HepG2 (cell line): Measurements from ENCODE around the gene TMEM200C. TPM values are rescaled to one million over a fixed set of nuclear protein-coding genes. Genes with fewer than 3 reads are reported as not detected.

Source experiments
- ATAC-seq: fragments of 200-7000 bp; cut with Tn5 transposase; 3 replicates; pipeline ENCODE4 v1.9.1; 2020; ENCODE audit warnings: mild to moderate bottlenecking, moderate library complexity
- BruUV-seq: library from RNA; stranded (reverse); fragments of 400-500 nt; replicated peaks from 2 replicates; lab custom pipeline; 2021; lab: Mats Ljungman, UMichigan
- CTCF ChIA-PET: fragments of 300-600 bp; formaldehyde crosslinking; extraction: SDS; loops from one replicate; lab custom pipeline; 2021; ENCODE audit warnings: low total read pairs, inconsistent platforms, low intra/inter-chr PET ratio; lab: Yijun Ruan, JAX
- POLR2A ChIA-PET: fragments of 350-600 bp; sonication (Branson Sonifier 250); formaldehyde crosslinking; loops from one replicate; lab custom pipeline; 2020; ENCODE audit warnings: antibody characterized with exemption, inconsistent platforms; lab: Yijun Ruan, JAX
- DNase-seq: peaks from one replicate; pipeline ENCODE4 v3.0.0-alpha.2; 2015; ENCODE audit warnings: low spot score
- FAIRE-seq: peaks from 3 replicates; lab custom pipeline; 2011; peaks lifted over from hg19 to GRCh38; lab: Jason Lieb, UNC
- H2AFZ ChIP-seq: one replicate; pipeline ENCODE4 v1.6.1; 2011; ENCODE audit warnings: low read length, inconsistent platforms
- H3K27ac ChIP-seq: fragments of 300-600 bp; 3 replicates; pipeline ENCODE4 v1.8.0; 2011; ENCODE audit warnings: mixed run types, mild to moderate bottlenecking, mixed read lengths, low read length, inconsistent platforms; ENCODE audit not compliant: insufficient read depth; ENCODE audit errors: extremely low read length
- H3K27me3 ChIP-seq, 2 experiments: fragments of 200-600 bp in 1 of 2; 2 replicates in 1 of 2; 3 replicates in 1 of 2; pipeline versions ENCODE4 v1.6.0 to v1.8.0; 2011; ENCODE audit warnings: low read length in 2 of 2, mild to moderate bottlenecking in 2 of 2, moderate library complexity in 2 of 2, inconsistent platforms in 1 of 2; ENCODE audit not compliant: insufficient read depth in 2 of 2, control insufficient read depth in 1 of 2
- H3K36me3 ChIP-seq, 2 experiments: fragments of 200-600 bp in 1 of 2; replicated peaks in 1 of 2; 2 replicates in 1 of 2; 3 replicates in 1 of 2; pipeline versions ENCODE4 v1.5.1 to v1.8.0; 2011; ENCODE audit warnings: low read length in 2 of 2, inconsistent platforms in 1 of 2; ENCODE audit not compliant: insufficient read depth in 2 of 2, control insufficient read depth in 1 of 2
- H3K4me1 ChIP-seq: 2 replicates; pipeline ENCODE4 v1.5.1; 2012; ENCODE audit warnings: low read length, inconsistent platforms; ENCODE audit not compliant: insufficient read depth
- H3K4me2 ChIP-seq: 2 replicates; pipeline ENCODE4 v1.6.0; 2011; ENCODE audit warnings: low read depth, low read length, inconsistent platforms
- H3K4me3 ChIP-seq, 3 experiments: fragments of 200-600 bp in 1 of 3; sonication (generic), shearing (Covaris generic) in 1 of 3; replicated peaks in 1 of 3; 2 replicates each; pipeline ENCODE4 v1.5.1; 2011 to 2016; ENCODE audit warnings: low read length in 3 of 3, inconsistent platforms in 2 of 3, low read depth in 2 of 3, mild to moderate bottlenecking in 2 of 3, control low read depth in 1 of 3, mixed read lengths in 1 of 3; ENCODE audit not compliant: insufficient read depth in 1 of 3
- H3K79me2 ChIP-seq: one replicate; pipeline ENCODE4 v1.6.1; 2011; ENCODE audit warnings: low read length, inconsistent platforms; ENCODE audit not compliant: insufficient read depth
- H3K9ac ChIP-seq: 2 replicates; pipeline ENCODE4 v1.6.0; 2011; ENCODE audit warnings: mild to moderate bottlenecking, low read depth, low read length, inconsistent platforms; ENCODE audit not compliant: insufficient read depth
- H3K9me3 ChIP-seq: 2 replicates; pipeline ENCODE4 v1.5.1; 2012; ENCODE audit warnings: mild to moderate bottlenecking, low read length
- H4K20me1 ChIP-seq: 2 replicates; pipeline ENCODE4 v1.6.0; 2011; ENCODE audit warnings: inconsistent platforms, mild to moderate bottlenecking, low read length, moderate library complexity; ENCODE audit not compliant: insufficient read depth
- SNAPC4 ChIP-seq: sonication (generic); formaldehyde crosslinking; IDR thresholded peaks from 2 replicates; pipeline ENCODE4 v1.4.0; 2020; ENCODE audit warnings: mild to moderate bottlenecking, missing genetic modification reagents
- SP2 ChIP-seq: sonication (generic); formaldehyde crosslinking; IDR thresholded peaks from 2 replicates; pipeline ENCODE4 v1.5.1; 2020; ENCODE audit warnings: mild to moderate bottlenecking, missing genetic modification reagents
- SRSF1 ChIP-seq: fragments of 200-400 bp; formaldehyde crosslinking; optimal IDR thresholded peaks from 2 replicates; pipeline ENCODE3; 2017; ENCODE audit warnings: mild to moderate bottlenecking, low read depth, low read length, moderate library complexity
- ZNF224 ChIP-seq: sonication (generic); formaldehyde crosslinking; IDR thresholded peaks from 2 replicates; pipeline ENCODE4 v1.5.0; 2020; ENCODE audit warnings: mild to moderate bottlenecking, missing genetic modification reagents
- ZNF292 ChIP-seq: sonication (generic); formaldehyde crosslinking; IDR thresholded peaks from 2 replicates; pipeline ENCODE4 v1.8.1; 2022; ENCODE audit warnings: mild to moderate bottlenecking, low read depth, missing genetic modification reagents, borderline replicate concordance
- ZNF367 ChIP-seq: sonication (generic); formaldehyde crosslinking; IDR thresholded peaks from 2 replicates; pipeline ENCODE4 v1.4.0; 2020; ENCODE audit warnings: missing genetic modification reagents, borderline replicate concordance
- ZNF768 ChIP-seq: sonication (generic); formaldehyde crosslinking; IDR thresholded peaks from 2 replicates; pipeline ENCODE4 v1.4.0; 2020; ENCODE audit warnings: missing genetic modification reagents
- ZNF780A ChIP-seq: sonication (generic); formaldehyde crosslinking; IDR thresholded peaks from 2 replicates; pipeline ENCODE4 v1.8.0; 2022; ENCODE audit warnings: mild to moderate bottlenecking, missing genetic modification reagents, moderate library complexity
- WGBS: methylation state at CpG from one replicate; pipeline ENCODE4 v1.1.6; 2017; ENCODE audit warnings: low lambda C conversion rate; 5-methylcytosine and 5-hydroxymethylcytosine counted together
- in situ Hi-C: cut with HindIII; loops from 2 replicates; pipeline ENCODE4 v1.10.0; 2017; ENCODE audit warnings: low pct_unique_long_range_greater_than_20kb; ENCODE audit not compliant: extremely low pct_ligation_motif_present
- intact Hi-C: fragments of 100-400 bp; cut with micrococcal nuclease; formaldehyde crosslinking; loops from one replicate; pipeline ENCODE4 v1.10.0; 2022; ENCODE audit not compliant: unreplicated experiment
- polyA plus RNA-seq, 8 experiments: library from polyadenylated mRNA; depleted of rRNA in 3 of 8; stranded (reverse) in 7 of 8; unstranded in 1 of 8; fragments of >200 nt; fragmentation: Illumina TruSeq in 4 of 8; extraction: Trizol in 4 of 8; gene quantifications; 2 replicates each; pipeline versions ENCODE4 v1.2.1 to v1.2.3, GENCODE V29; 2011 to 2016; ENCODE audit warnings: low read depth in 4 of 8, missing spikeins in 1 of 8, mixed read lengths in 1 of 8; ENCODE audit not compliant: insufficient read depth in 1 of 8
- total RNA-seq, 5 experiments: library from RNA; depleted of rRNA; stranded (reverse); fragments of >200 nt; fragmentation: Illumina TruSeq; extraction: Trizol; gene quantifications; 2 replicates each; pipeline ENCODE4 v1.2.3, GENCODE V29; 2016; ENCODE audit warnings: low read depth in 1 of 5
- TF ChIP-seq, protein P1 (sequence below): IDR thresholded peaks from 2 replicates; pipeline ENCODE4 v1.6.1; 2012; ENCODE audit warnings: low read depth, low read length, improper control_type of control experiment

The TMEM200C gene
- total and polyA plus RNA-seq, 2 of the 13 experiments (the other 11 are each of a cell fraction or from before 2014, with no cell fraction given), result 0.04 TPM; not detected in 1

- ATAC-seq (no peak), DNase-seq (no peak), FAIRE-seq (no peak)
- Histone ChIP-seq H2AFZ (no peak overlapping the region), H3K27me3 (peaks cover 1 to 30% of the 10 kb centered on the region in 2 experiments; a peak in 3 of 5 replicates), H3K4me2 (no peak overlapping the region), H4K20me1 (no peaks in the 10 kb centered on the region), H3K9me3 (no peaks in the 10 kb centered on the region), H3K9ac (no peak overlapping the region), H3K79me2 (no peaks in the 10 kb centered on the region), H3K27ac (no peak overlapping the region), H3K36me3 (no peaks in the 10 kb centered on the region), H3K4me3 (no peak overlapping the region), H3K4me1 (no peaks in the 10 kb centered on the region)
- in situ Hi-C loops (no loop called here), intact Hi-C loops (no loop called here)
- ChIA-PET CTCF (no interaction called here), POLR2A (no interaction called here)
- WGBS, result 7% methylated on average over 3 of the region's 3 CpGs
- no peak for TF ChIP-seq SNAPC4 (CRISPR knock-in tag)
- no peak for TF ChIP-seq SRSF1
- TF ChIP-seq SP2, result no peak
- no peak for TF ChIP-seq ZNF224 (CRISPR knock-in tag)
- TF ChIP-seq, protein P1, sequence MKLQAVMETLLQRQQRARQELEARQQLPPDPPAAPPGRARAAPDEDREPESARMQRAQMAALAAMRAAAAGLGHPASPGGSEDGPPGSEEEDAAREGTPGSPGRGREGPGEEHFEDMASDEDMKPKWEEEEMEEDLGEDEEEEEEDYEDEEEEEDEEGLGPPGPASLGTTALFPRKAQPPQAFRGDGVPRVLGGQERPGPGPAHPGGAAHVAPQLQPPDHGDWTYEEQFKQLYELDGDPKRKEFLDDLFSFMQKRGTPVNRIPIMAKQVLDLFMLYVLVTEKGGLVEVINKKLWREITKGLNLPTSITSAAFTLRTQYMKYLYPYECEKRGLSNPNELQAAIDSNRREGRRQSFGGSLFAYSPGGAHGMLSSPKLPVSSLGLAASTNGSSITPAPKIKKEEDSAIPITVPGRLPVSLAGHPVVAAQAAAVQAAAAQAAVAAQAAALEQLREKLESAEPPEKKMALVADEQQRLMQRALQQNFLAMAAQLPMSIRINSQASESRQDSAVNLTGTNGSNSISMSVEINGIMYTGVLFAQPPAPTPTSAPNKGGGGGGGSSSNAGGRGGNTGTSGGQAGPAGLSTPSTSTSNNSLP, result no peak
- no peak for TF ChIP-seq ZNF292
- no peak for TF ChIP-seq ZNF768 (CRISPR knock-in tag)
- TF ChIP-seq ZNF780A, result no peak
- TF ChIP-seq ZNF367 (CRISPR knock-in tag), result no peak
- no TSS peak for BruUV-seq
These were observed 23.0 kb upstream of the TMEM200C start for GRCh38 chr18:5918205-5918858.
